Osteoblast (primary cell): ENCODE measurements around the gene TENT5C. TPM values are rescaled to one million over a fixed set of nuclear protein-coding genes. Genes with fewer than 3 reads are reported as not detected.

ENCODE experiments used
- DNase-seq: peaks from one replicate; pipeline ENCODE4 v3.0.0; 2011; ENCODE audit warnings: low spot score, mixed read lengths; ENCODE audit not compliant: insufficient read length; ENCODE audit errors: missing footprints
- H2AFZ ChIP-seq: 2 replicates; pipeline ENCODE4 v1.6.0; 2011; ENCODE audit warnings: mild to moderate bottlenecking, low read length
- H3K27ac ChIP-seq: 2 replicates; pipeline ENCODE4 v1.5.1; 2011; ENCODE audit warnings: mild to moderate bottlenecking, low read depth, low read length, moderate library complexity
- H3K27me3 ChIP-seq: 2 replicates; pipeline ENCODE4 v1.6.0; 2012; ENCODE audit warnings: mild to moderate bottlenecking, control low read depth, inconsistent platforms, low read length, moderate library complexity; ENCODE audit not compliant: insufficient read depth
- H3K36me3 ChIP-seq: 2 replicates; pipeline ENCODE4 v1.5.1; 2011; ENCODE audit warnings: mild to moderate bottlenecking, low read length, control low read depth, moderate library complexity; ENCODE audit not compliant: insufficient read depth
- H3K4me1 ChIP-seq: 2 replicates; pipeline ENCODE4 v1.5.1; 2011; ENCODE audit warnings: mild to moderate bottlenecking, low read length, control low read depth, moderate library complexity; ENCODE audit not compliant: insufficient read depth
- H3K4me2 ChIP-seq: 2 replicates; pipeline ENCODE4 v1.6.0; 2011; ENCODE audit warnings: mild to moderate bottlenecking, low read length; ENCODE audit not compliant: insufficient read depth
- H3K4me3 ChIP-seq: fragments of 200-600 bp; sonication (generic); 3 replicates; pipeline ENCODE4 v1.5.1; 2012; ENCODE audit warnings: mild to moderate bottlenecking, low read length, inconsistent platforms; ENCODE audit not compliant: insufficient read depth
- H3K79me2 ChIP-seq: 2 replicates; pipeline ENCODE4 v1.6.0; 2012; ENCODE audit warnings: mild to moderate bottlenecking, low read length, control low read depth, inconsistent platforms; ENCODE audit not compliant: insufficient read depth
- H3K9me3 ChIP-seq: 2 replicates; pipeline ENCODE4 v1.5.1; 2011; ENCODE audit warnings: low read depth, low read length, control low read depth
- H4K20me1 ChIP-seq: 2 replicates; pipeline ENCODE4 v1.6.0; 2012; ENCODE audit warnings: mild to moderate bottlenecking, low read length, control low read depth; ENCODE audit not compliant: insufficient read depth
- total RNA-seq: library from RNA; depleted of rRNA; stranded (reverse); fragments of >200 nt; gene quantifications from 2 replicates; pipeline ENCODE4 v1.2.3, GENCODE V29; 2012
- TF ChIP-seq, protein P1 (sequence below): IDR thresholded peaks from 2 replicates; pipeline ENCODE4 v1.5.1; 2011; ENCODE audit warnings: mild to moderate bottlenecking, low read depth, low read length, moderate library complexity; ENCODE audit errors: extremely low read depth

The TENT5C gene
- total RNA-seq, 1 donor: 0.36 TPM

DNA sequence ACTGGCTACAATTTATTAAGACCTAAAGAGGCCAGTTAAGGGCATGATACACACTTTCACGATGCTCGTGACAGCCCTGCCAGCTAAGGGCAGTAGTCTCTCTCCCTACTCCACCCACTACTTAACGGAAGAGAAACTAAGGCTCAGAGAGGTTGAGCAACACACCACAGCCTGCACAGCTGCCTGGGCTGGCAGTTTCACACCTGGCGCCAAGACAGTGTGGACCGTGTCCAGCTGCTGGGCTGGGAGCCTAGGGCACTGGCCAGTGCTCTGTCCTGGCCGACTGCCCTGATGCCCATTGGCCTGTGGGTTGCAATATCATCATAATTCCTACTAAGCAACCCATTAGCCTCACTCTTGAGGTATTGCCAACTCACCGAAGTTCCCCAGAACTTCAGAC lies 27.6 kb downstream of the TENT5C start:
- Histone ChIP-seq H2AFZ (no peak overlapping the region), H3K27ac (no peak overlapping the region), H3K79me2 (no peaks in the 10 kb centered on the region), H3K27me3 (peaks cover 58% of the 10 kb centered on the region), H3K4me2 (no peak overlapping the region), H3K4me3 (no peak overlapping the region), H3K36me3 (no peaks in the 10 kb centered on the region), H3K4me1 (no peaks in the 10 kb centered on the region), H4K20me1 (no peaks in the 10 kb centered on the region), H3K9me3 (no peaks in the 10 kb centered on the region)
- TF ChIP-seq, protein P1, sequence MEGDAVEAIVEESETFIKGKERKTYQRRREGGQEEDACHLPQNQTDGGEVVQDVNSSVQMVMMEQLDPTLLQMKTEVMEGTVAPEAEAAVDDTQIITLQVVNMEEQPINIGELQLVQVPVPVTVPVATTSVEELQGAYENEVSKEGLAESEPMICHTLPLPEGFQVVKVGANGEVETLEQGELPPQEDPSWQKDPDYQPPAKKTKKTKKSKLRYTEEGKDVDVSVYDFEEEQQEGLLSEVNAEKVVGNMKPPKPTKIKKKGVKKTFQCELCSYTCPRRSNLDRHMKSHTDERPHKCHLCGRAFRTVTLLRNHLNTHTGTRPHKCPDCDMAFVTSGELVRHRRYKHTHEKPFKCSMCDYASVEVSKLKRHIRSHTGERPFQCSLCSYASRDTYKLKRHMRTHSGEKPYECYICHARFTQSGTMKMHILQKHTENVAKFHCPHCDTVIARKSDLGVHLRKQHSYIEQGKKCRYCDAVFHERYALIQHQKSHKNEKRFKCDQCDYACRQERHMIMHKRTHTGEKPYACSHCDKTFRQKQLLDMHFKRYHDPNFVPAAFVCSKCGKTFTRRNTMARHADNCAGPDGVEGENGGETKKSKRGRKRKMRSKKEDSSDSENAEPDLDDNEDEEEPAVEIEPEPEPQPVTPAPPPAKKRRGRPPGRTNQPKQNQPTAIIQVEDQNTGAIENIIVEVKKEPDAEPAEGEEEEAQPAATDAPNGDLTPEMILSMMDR: no peak
- DNase-seq: no peak

DNA sequence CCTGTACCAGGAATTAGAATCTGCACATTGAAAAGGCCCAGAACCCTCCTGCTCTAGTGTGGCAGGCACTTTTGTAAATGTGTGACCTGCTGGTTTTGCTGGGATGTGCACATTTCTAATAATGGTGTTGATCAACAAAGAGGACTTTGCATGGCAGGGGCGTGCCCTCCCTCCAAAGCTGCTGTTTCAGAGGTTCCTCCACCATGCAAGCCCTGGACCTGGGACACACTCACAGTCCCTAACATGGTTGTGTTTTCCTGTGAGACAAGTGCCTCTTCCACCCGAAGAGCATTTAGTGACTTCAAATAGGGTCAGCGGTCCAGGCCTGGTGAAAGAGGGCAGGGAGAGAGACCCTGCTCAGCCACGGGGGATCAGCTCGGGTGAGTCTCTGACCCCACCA lies 28.1 kb downstream of the TENT5C start:
- no peaks in the 10 kb centered on the region for H3K79me2 ChIP-seq
- TF ChIP-seq, protein P1: no peak
- no peak overlapping the region for H3K4me3 ChIP-seq
- no peak overlapping the region for H2AFZ ChIP-seq
- H3K27me3 ChIP-seq: peaks cover 55% of the 10 kb centered on the region
- H3K9me3 ChIP-seq: no peaks in the 10 kb centered on the region
- no peaks in the 10 kb centered on the region for H4K20me1 ChIP-seq
- no peak overlapping the region for H3K4me2 ChIP-seq
- no peak for DNase-seq
- no peaks in the 10 kb centered on the region for H3K36me3 ChIP-seq
- H3K4me1 ChIP-seq: no peaks in the 10 kb centered on the region
- H3K27ac ChIP-seq: no peak overlapping the region

DNA sequence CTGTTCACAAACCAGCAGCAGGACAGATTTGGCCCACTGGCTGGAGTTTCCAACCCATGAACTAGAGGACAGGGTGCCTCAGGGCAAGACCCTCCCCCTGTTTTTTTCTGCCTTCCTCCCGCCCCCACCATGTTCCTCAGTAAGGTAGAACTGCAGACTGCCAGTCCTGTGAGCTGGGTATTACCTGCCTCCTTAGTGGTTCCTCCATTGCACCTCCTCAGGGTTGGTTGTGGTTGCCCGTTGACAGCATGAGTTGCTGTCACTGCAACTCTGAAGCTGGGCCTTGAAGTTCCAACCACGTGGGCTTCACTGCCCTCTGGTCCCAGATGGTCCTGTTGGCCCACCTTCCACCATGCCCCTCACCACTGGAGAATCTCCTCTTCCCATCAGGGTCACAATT lies 28.8 kb downstream of the TENT5C start:
- H2AFZ ChIP-seq: no peak overlapping the region
- no peaks in the 10 kb centered on the region for H3K79me2 ChIP-seq
- no peak for DNase-seq
- no peak overlapping the region for H3K4me3 ChIP-seq
- H3K36me3 ChIP-seq: no peaks in the 10 kb centered on the region
- H3K4me1 ChIP-seq: no peaks in the 10 kb centered on the region
- TF ChIP-seq, protein P1: no peak
- H4K20me1 ChIP-seq: no peaks in the 10 kb centered on the region
- no peak overlapping the region for H3K27ac ChIP-seq
- peaks cover 49% of the 10 kb centered on the region for H3K27me3 ChIP-seq
- no peak overlapping the region for H3K4me2 ChIP-seq
- H3K9me3 ChIP-seq: no peaks in the 10 kb centered on the region

DNA sequence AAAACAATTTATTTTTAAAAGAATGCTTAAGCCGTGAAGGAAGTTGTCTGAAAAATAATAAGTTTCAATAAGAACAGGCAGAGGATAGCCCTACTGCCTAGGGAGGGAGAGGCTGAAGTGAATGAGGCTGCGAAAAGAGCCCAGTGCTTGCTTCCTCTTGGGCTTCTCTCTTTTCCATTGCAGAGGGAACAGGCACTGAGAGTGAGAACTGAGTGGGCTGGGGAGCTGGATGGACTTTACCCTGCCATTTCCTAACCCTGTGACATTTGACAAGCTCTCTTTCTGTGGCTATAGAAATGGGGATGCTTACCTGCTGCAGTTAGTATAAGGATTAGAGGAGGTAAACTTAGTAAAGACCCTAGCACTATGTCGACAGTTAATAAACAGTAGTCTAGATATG lies 30.0 kb downstream of the TENT5C start:
- Histone ChIP-seq H2AFZ (no peak overlapping the region), H3K4me2 (no peak overlapping the region), H3K27ac (no peak overlapping the region), H3K79me2 (no peaks in the 10 kb centered on the region), H3K9me3 (no peaks in the 10 kb centered on the region), H3K36me3 (no peaks in the 10 kb centered on the region), H3K27me3 (peaks cover 38% of the 10 kb centered on the region), H3K4me1 (no peaks in the 10 kb centered on the region), H3K4me3 (no peak overlapping the region), H4K20me1 (no peaks in the 10 kb centered on the region)
- DNase-seq: peak; percentile 49
- TF ChIP-seq, protein P1: no peak
